Stimulated activated naive CD8-positive, alpha-beta T cell treated with anti-CD3 and anti-CD28 coated beads, Interleukin-15, amount 100 ng/mL, for 72 hours (primary cell): Measurements from ENCODE around the gene SMIM1.
"Not testable (repeated sequence)": the region's sequence is repeated elsewhere in the genome, so short reads cannot be mapped to it uniquely, and the experiment has no call there.

Experiments used
- ATAC-seq: fragments of 150-1000 bp; cut with Tn5 transposase; 2 replicates; pipeline ENCODE4 v1.10.0; 2021; ENCODE audit warnings: mild to moderate bottlenecking, moderate library complexity
- DNase-seq, 2 donors: peaks; one replicate each; pipeline ENCODE4 v3.0.0; 2021 to 2022
- H3K27ac Mint-ChIP-seq, 2 donors: one replicate each; pipeline ENCODE4 v1.8.0; 2022; ENCODE audit warnings: mild to moderate bottlenecking in 2 of 2, mixed read lengths in 2 of 2, moderate library complexity in 2 of 2
- H3K27me3 Mint-ChIP-seq: one replicate; pipeline ENCODE4 v1.8.0; 2022; ENCODE audit warnings: mixed read lengths
- H3K4me1 Mint-ChIP-seq: one replicate; pipeline ENCODE4 v1.8.0; 2022; ENCODE audit warnings: mild to moderate bottlenecking, mixed read lengths
- H3K4me3 Mint-ChIP-seq, 2 donors: one replicate each; pipeline ENCODE4 v1.8.0; 2022; ENCODE audit warnings: mild to moderate bottlenecking in 2 of 2, mixed read lengths in 2 of 2, moderate library complexity in 1 of 2
- H3K9me3 Mint-ChIP-seq, 2 donors: one replicate each; pipeline ENCODE4 v1.8.0; 2022; ENCODE audit warnings: mixed read lengths in 2 of 2

The SMIM1 gene

DNA sequence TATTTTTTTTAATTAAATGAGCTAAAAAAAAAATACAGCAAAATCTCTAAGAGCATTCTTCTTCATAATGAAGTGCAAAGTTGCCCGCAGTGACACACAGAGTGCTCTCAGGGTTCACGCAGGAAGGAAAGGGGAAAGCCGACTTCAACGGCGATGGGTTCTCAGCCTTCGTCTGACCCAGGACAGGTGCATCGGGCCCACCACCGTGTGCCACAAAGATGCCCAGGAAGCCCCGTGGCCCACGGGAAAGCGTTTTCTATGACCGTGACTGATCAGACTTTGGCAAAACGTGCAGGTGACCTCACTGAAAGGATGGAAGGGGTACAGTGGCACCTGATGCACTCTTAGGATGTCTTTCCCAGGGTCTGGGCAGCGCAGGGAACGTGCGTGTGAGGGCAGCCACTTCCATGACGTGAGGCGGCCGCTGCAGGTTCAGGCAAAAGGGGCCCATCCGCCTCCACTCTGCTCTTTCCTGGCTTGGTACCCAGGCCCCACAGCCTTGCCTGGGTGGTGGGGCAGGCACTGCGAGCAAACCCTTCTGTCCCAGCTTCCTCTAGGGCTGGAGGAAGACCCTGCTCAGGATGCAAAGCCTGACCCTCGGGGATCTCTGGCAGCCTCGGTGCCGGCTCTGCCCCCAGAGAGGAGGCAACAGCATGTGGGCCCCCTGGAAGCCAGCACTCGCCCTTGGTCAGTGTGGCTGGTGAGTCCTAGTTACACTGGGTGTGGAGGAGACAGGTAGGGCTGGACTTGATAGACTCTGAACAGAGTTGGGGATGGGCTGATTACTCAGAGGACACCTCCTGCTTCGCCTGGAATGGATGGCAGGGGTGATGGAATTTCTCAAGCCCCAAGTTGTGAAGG lies 15.4 kb downstream of the SMIM1 start:
- DNase-seq (no peak), ATAC-seq (no peak)
- Mint-ChIP-seq H3K4me3 (peak overlapping the region in 1 of 2 donors; percentile 29), H3K27me3 (no peaks in the 10 kb centered on the region), H3K9me3 (no peaks in the 10 kb centered on the region), H3K27ac (peak overlapping the region; percentile 87 to 95), H3K4me1 (peaks cover 44% of the 10 kb centered on the region)

- ATAC-seq = no peak
- DNase-seq = no peak
Observed at GRCh38 chr1:3788756-3789420, 16.3 kb downstream of the SMIM1 start.

GRCh38 chr1:3789421-3790300 lies 17.1 kb downstream of the SMIM1 start:
- ATAC-seq = no peak
- Mint-ChIP-seq H3K9me3 (no peaks in the 10 kb centered on the region), H3K4me1 (peaks cover 60% of the 10 kb centered on the region), H3K4me3 (no peak overlapping the region), H3K27ac (peak overlapping the region in 1 of 2 donors; percentile 65), H3K27me3 (no peaks in the 10 kb centered on the region)
- DNase-seq = no peak

More at GRCh38 chr1:3788756-3789420, 16.3 kb downstream of the SMIM1 start:
- Mint-ChIP-seq H3K4me1 (peaks cover 53% of the 10 kb centered on the region), H3K4me3 (no peak overlapping the region), H3K27ac (peak overlapping the region in 1 of 2 donors; percentile 95), H3K27me3 (no peaks in the 10 kb centered on the region), H3K9me3 (no peaks in the 10 kb centered on the region)

- H3K27ac Mint-ChIP-seq = peak overlapping the region in 1 of 2 donors; percentile 19
- no peak overlapping the region for H3K4me3 Mint-ChIP-seq
- ATAC-seq (no peak), DNase-seq (no peak)
- peaks cover 68% of the 10 kb centered on the region for H3K4me1 Mint-ChIP-seq
- no peaks in the 10 kb centered on the region for H3K27me3 Mint-ChIP-seq
- H3K9me3 Mint-ChIP-seq = no peaks in the 10 kb centered on the region
Observed at GRCh38 chr1:3790500-3790923, 18.0 kb downstream of the SMIM1 start.

GRCh38 chr1:3790952-3791351 lies 18.4 kb downstream of the SMIM1 start:
- H3K27ac Mint-ChIP-seq = peak overlapping the region in 1 of 2 donors; percentile 42

GRCh38 chr1:3795453-3796214 lies 23.1 kb downstream of the SMIM1 start:
- DNase-seq (no peak), ATAC-seq (peak; percentile 31)
- H3K27me3 Mint-ChIP-seq = peaks cover 12% of the 10 kb centered on the region
- H3K9me3 Mint-ChIP-seq = no peaks in the 10 kb centered on the region
- H3K4me1 Mint-ChIP-seq = peaks cover 54% of the 10 kb centered on the region
- H3K27ac Mint-ChIP-seq = peak overlapping the region; percentile 35 to 82
- H3K4me3 Mint-ChIP-seq = peak overlapping the region; percentile 88

More at GRCh38 chr1:3790952-3791351, 18.4 kb downstream of the SMIM1 start:
- Mint-ChIP-seq H3K9me3 (no peaks in the 10 kb centered on the region), H3K27me3 (no peaks in the 10 kb centered on the region), H3K4me1 (peaks cover 69% of the 10 kb centered on the region), H3K4me3 (no peak overlapping the region)
- DNase-seq = no peak
- no peak for ATAC-seq

DNA sequence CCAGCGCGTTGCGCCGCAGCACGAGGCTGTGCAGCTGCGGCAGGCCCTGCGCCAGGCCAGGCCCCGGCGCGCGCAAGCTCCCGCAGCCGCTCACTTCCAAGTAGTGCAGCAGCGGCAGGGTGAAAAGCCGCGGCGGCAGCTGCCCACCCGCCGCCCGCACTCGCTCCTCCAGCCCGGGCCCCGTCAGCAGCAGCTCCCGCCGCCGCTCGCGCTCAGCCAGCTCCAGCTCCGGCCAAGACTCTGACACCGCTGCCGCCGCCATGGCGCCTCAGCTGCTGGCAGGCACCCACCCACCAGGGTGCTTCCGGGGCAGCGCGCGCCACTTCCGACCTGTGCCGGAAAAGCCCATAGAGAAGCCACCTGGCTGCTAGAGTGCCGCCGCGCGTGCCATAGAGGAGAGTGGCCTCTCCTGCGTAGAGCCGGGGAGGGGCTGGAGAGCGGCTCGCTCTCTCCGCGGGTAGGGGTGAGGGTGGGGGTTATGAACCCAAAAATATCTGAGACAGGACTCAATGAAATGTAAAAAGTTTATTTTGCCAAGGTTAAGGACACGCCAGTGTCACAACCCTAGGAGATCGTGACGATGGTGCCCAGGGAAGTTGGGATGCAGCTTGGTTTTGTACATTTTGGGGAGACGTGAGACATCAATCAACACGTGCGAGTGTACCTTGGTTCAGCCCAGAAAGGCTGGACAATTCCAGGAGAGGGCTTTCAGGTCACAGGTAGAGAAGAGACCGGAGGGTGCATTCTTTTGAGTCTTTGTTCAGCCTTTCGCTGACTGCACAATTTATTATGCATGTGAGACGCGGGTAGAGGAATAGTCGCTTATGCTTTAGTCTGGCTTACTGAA lies 23.9 kb downstream of the SMIM1 start, which contains the start of gene LRRC47:
Gene LRRC47, minus strand, starts transcription at position 284 of the 847 bp plus-strand sequence. Its CDS starts 22 bp downstream, at position 262.
- Mint-ChIP-seq H3K27ac (peak within 1 kb of the TSS; percentile 95 to 96), H3K9me3 (no peaks in the 10 kb centered on the region), H3K4me1 (peaks cover 53% of the 10 kb centered on the region), H3K27me3 (peaks cover 20% of the 10 kb centered on the region), H3K4me3 (peak within 1 kb of the TSS; percentile 88 to 89)
- peak; percentile 90 to 94 for DNase-seq
- peak; percentile 100 for ATAC-seq

DNA sequence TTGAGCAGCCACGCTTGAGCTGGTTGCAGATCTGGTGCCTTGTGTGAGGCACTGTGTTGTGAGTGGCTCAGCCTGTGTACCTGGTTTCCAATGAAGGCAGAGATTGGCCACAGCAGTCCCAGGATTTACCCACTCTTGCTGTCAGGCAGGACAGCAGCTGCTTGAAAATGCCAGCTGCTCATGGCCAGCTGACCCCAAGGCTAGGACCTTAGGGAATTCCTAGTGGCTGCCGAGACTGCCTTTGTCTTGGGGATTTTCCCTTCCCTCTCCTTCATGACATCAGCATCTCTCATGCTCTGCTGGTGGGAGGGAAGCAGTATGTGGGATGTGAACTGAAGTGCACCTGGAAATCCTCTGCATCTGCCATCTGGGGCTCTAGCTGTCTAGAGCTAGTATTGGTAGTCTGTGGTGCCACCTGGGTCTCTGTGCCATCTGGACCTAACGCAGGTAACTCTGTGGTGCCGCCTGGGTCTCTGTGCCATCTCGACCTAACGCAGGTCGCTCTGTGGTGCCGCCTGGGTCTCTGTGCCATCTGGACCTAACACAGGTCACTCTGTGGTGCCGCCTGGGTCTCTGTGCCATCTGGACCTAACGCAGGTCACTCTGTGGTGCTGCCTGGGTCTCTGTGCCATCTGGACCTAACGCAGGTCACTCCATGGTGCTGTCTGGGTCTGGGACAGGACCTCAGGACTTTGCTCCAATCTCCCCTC lies 27.6 kb downstream of the SMIM1 start:
- ATAC-seq (no peak), DNase-seq (no peak)
- Mint-ChIP-seq H3K27ac (no peak overlapping the region), H3K4me3 (no peak overlapping the region), H3K4me1 (peaks cover 21% of the 10 kb centered on the region), H3K9me3 (no peaks in the 10 kb centered on the region), H3K27me3 (peaks cover 39% of the 10 kb centered on the region)

- H3K4me3 Mint-ChIP-seq, ATAC-seq, H3K27ac Mint-ChIP-seq, H3K9me3 Mint-ChIP-seq, DNase-seq: not testable (repeated sequence)
- H3K4me1 Mint-ChIP-seq = peaks cover 15% of the 10 kb centered on the region
- H3K27me3 Mint-ChIP-seq = peaks cover 45% of the 10 kb centered on the region
Observed at GRCh38 chr1:3800795-3801194, 28.2 kb downstream of the SMIM1 start.

DNA sequence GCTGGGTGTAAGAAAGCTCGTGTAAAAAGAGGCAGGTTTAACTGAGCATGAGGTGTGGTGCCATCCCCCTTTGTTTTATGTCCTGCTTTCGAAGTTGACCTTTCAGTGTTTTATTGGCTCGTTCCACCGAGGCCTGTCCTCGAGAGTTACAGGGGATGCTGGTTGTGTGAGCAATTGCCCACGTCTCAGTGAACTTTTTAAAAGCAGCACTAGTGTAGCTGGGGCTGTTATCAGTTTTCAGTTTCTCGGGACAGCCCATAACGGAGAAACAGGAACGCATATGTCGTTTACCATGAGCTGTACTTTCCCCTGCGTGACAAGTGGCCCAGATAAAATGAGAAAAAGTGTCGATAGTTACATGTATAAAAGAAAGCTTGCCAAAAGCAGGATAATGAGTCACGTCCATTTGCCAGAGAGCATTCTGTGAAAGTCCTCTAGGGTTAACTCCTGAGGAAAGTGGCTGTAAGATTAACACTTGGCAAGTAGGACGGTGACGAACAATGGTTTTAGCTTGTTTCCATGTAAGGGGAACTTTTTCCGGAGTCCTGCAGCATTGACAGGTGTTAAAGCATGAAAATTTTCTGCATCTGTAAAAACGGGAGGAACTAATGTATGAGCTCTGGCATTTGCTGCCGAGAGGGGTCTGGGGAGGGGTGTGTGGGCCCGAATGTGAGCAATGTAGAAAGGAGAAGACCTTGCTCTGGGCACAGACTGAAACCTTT lies 31.5 kb downstream of the SMIM1 start:
- Mint-ChIP-seq H3K9me3 (no peaks in the 10 kb centered on the region), H3K4me3 (no peak overlapping the region), H3K4me1 (peaks cover 6% of the 10 kb centered on the region), H3K27ac (no peak overlapping the region), H3K27me3 (peaks cover 46% of the 10 kb centered on the region)
- ATAC-seq (no peak), DNase-seq (no peak)

GRCh38 chr1:3804627-3804944 lies 32.0 kb downstream of the SMIM1 start:
- not testable (repeated sequence) for H3K4me3 Mint-ChIP-seq, H3K4me1 Mint-ChIP-seq, ATAC-seq, H3K27ac Mint-ChIP-seq, DNase-seq, H3K9me3 Mint-ChIP-seq
- peaks cover 44% of the 10 kb centered on the region for H3K27me3 Mint-ChIP-seq

DNA sequence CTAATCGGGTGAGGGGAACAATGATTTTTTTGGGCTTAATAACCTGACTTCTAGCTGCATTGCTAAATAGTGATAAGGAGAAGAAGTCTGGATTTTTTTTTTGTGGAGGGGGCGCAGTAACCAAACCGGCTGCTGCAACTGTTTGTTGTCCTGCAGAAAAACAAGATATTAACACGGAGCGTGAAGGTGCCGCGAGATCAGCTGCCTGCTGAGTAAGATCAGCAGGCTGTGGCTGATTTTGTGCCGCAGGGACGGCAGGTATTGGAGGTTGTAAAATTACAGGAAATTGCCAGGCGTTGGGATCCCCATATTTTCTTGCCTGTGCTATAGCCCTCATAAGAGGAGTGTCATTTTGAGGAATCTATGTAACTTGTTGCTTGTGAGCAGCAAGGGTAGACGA lies 32.5 kb downstream of the SMIM1 start:
- no peaks in the 10 kb centered on the region for H3K9me3 Mint-ChIP-seq
- no peak for ATAC-seq
- peaks cover 6% of the 10 kb centered on the region for H3K4me1 Mint-ChIP-seq
- DNase-seq = no peak
- H3K27me3 Mint-ChIP-seq = peaks cover 40% of the 10 kb centered on the region
- no peak overlapping the region for H3K27ac Mint-ChIP-seq
- no peak overlapping the region for H3K4me3 Mint-ChIP-seq

DNA sequence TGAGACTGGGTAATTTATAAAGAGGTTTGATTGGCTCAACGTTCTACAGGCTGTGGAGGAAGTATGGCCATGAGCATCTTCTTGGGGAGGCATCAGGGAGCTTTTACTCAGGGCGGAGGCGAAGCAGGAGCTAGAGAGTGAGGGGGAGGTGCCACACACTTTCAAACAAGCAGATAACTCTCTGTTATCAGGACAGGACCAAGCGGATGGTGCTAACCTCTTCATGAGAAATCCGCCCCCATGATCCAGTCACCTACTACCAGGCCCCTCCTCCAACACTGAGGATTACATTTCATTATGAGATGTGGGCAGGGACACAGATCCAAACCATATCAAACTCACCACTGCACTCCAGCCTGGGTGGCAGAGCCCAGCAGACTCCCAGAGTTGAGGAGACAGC lies 35.2 kb downstream of the SMIM1 start:
- no peak overlapping the region for H3K27ac Mint-ChIP-seq

More for the DNA sequence above, 35.2 kb downstream of the SMIM1 start:
- ATAC-seq (no peak), DNase-seq (no peak)
- Mint-ChIP-seq H3K9me3 (no peaks in the 10 kb centered on the region), H3K4me3 (no peak overlapping the region), H3K4me1 (peaks cover 6% of the 10 kb centered on the region), H3K27me3 (peaks cover 23% of the 10 kb centered on the region)
